GM12878 (cell line): ENCODE results near the gene FAR2.

Experiments used
- CTCF ChIP-seq, 3 experiments: IDR thresholded peaks in 2 of 3; conservative IDR thresholded peaks in 1 of 3; 2 replicates each; pipeline ENCODE4 v1.5.1; 2011; ENCODE audit warnings: low read depth in 3 of 3, low read length in 3 of 3, mild to moderate bottlenecking in 3 of 3, control low read depth in 2 of 3, moderate library complexity in 2 of 3, inconsistent platforms in 1 of 3, mixed read lengths in 1 of 3; ENCODE audit not compliant: control insufficient read depth in 2 of 3, insufficient read depth in 1 of 3; ENCODE audit errors: extremely low read depth in 1 of 3
- FOS ChIP-seq: IDR thresholded peaks from 3 replicates; pipeline ENCODE4 v1.6.1; 2011; ENCODE audit warnings: borderline replicate concordance; ENCODE audit not compliant: insufficient read length; ENCODE audit errors: extremely low read depth
- HDGF ChIP-seq: fragments of 450-650 bp; IDR thresholded peaks from 2 replicates; pipeline ENCODE4 v1.6.1; 2016; ENCODE audit warnings: antibody characterized with exemption
- JUND ChIP-seq: IDR thresholded peaks from 2 replicates; pipeline ENCODE4 v1.6.1; 2012; ENCODE audit warnings: low read depth, mild to moderate bottlenecking, low read length, improper control_type of control experiment, moderate library complexity
- POLR2A ChIP-seq: IDR thresholded peaks from 2 replicates; pipeline ENCODE4 v1.6.1; 2011; ENCODE audit warnings: low read depth, mild to moderate bottlenecking, low read length

GRCh38 chr12:29245246-29245645 is 96.2 kb downstream of the FAR2 start:
- no peak for TF ChIP-seq CTCF (IDR thresholded peaks at IDR 0.05 in 2 of 3, conservative IDR thresholded peaks at IDR 0.05 in 1 of 3; ENCODE audit: control insufficient read depth in 2 of 3, extremely low read depth in 1 of 3, insufficient read depth in 1 of 3, low read depth in 3 of 3, low read length in 3 of 3)
- TF ChIP-seq JUND, result no peak
- TF ChIP-seq POLR2A, result no peak
- no peak for TF ChIP-seq FOS
- no peak for TF ChIP-seq HDGF
